HG02973 (cell line): Measurements from ENCODE around the gene ZNF383.
"Not testable (repeated sequence)": the region's sequence is repeated elsewhere in the genome, so short reads cannot be mapped to it uniquely, and the experiment has no call there.

ENCODE experiments used
- ATAC-seq: cut with Tn5 transposase; IDR thresholded peaks from one replicate; pipeline ENCODE4 v1.9.1; 2021; ENCODE audit warnings: moderate library complexity; ENCODE audit not compliant: unreplicated experiment

Gene ZNF383

DNA sequence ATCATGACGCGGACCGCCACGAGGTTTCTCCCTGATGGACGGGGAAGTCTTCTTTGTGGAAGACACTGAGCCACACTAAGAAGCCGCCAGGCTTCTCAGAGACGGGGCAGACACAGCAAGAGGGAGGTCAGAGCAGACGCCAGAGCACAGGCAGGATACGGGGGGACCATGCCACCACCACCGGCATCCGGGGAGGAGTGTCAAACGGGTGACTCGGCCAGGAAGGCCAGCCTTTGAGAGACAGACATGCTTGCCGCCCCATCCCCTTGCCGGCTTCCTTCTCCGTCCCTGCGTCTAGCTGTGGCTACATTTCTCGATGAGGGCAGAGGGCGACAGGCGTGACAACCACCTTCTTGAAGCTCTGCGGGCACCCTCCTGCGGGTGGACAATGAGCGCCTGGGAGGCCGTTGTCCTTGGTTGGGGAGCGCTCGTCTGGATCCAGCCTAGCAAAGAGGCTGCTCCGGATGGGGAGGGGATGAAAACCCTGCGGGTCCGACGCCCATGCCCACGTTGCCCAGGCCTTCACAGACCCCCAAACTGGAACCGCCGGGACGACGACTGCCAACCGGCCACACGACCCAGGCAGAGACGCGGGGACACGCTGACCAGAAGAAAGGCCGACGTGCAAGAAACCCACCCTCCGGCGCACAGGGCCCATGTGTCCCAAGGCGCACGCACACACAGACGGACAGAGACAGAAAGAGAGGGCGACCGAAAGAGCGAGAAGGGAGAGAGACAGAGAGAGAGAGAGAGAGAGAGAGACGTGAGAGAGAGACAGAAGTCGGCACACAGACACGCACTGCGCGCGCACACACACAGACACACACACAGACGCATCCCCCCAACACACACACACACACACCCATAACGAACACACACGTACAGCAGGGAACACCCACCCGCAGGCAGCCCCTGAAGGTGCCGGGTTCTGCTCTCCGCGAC, 75.3 kb downstream of the ZNF383 start:
- ATAC-seq, result not testable (repeated sequence)

DNA sequence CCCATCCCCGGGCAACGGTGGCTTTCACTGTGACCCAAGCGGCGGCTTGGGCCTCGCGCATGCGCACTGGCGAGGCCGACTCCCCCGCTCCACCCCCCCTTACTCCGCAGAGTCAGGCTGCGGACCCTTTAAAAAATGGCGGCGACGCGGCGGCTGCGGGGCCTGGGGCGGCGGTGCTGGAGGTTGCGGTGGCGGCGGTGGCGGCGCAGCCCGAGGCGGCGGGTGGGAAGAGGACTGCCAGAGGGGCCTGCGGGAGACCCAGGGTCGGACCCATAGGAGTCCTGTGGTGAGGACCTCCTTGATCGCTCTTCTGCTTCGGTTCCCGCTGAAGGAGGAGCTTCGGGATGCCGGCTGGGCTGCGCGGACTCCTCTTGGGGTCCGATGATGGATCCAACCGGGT, 76.2 kb downstream of the ZNF383 start:
- not testable (repeated sequence) for ATAC-seq
